Measurements from ENCODE around the gene CYP4Z1. TPM values are rescaled to one million over a fixed set of nuclear protein-coding genes. Genes with fewer than 3 reads are reported as not detected.

Gene CYP4Z1
- total RNA-seq, result not detected in 2 replicates
- polyA plus RNA-seq, result 0.03 TPM in 1 of 2 replicates, not detected in the other
- polyA plus RNA-seq (2011; cell fraction: cytosol; rRNA removed), result not detected in 2 replicates
- polyA plus RNA-seq (2011; cell fraction: nucleus; rRNA removed), result not detected in 2 replicates
- polyA plus RNA-seq (2012), result not detected in 2 replicates
- not detected in 2 replicates for polyA minus RNA-seq
- not detected for polyA minus RNA-seq (2011; cell fraction: cytosol; rRNA and poly(A)+ RNA removed)
- polyA minus RNA-seq (2011; cell fraction: nucleus; rRNA and poly(A)+ RNA removed), result not detected in 2 replicates
- percentile 5 among the genes with signal in this experiment for Bru-seq, nascent RNA
- not detected for BruChase-seq, experiment 1, labeled RNA remaining after a 6-hour chase
- BruChase-seq, experiment 2, labeled RNA remaining after a 2-hour chase, result percentile 6 among the genes with signal in this experiment
- long read RNA-seq, result 0 reads

- H3K9me3 ChIP-seq (replicated peaks; ENCODE audit: control insufficient read depth, insufficient read depth, low read length), result no peaks in the 10 kb centered on the region
- dilution Hi-C loops (cut with MboI; ENCODE audit: extremely low pct_ligation_motif_present, low sequenced_read_pairs) (no loop called here), intact Hi-C loops (cut with micrococcal nuclease) (no loop called here)
- H3K4me2 ChIP-seq (ENCODE audit: insufficient read depth, low read length), result no peak within 1 kb of the TSS
- no peaks in the 10 kb centered on the region for H4K20me1 ChIP-seq (replicated peaks; ENCODE audit: control insufficient read depth, extremely low read depth, insufficient read depth, low read length)
- H3K36me3 ChIP-seq (ENCODE audit: control insufficient read depth in 2 of 2, extremely low read depth in 1 of 2, insufficient read depth in 2 of 2, low read length in 2 of 2), result no peaks in the 10 kb centered on the region
- no peak within 1 kb of the TSS for H2AFZ ChIP-seq (ENCODE audit: low read depth, low read length)
- BruUV-seq (replicated peaks), result no TSS peak
- FAIRE-seq (no peak), DNase-seq (ENCODE audit: low read depth, low spot score) (no peak)
- H3K27me3 ChIP-seq (ENCODE audit: control insufficient read depth in 2 of 2, insufficient read depth in 2 of 2, low read length in 2 of 2), result no peaks in the 10 kb centered on the region
- no peaks in the 10 kb centered on the region for H3K79me2 ChIP-seq (ENCODE audit: control insufficient read depth, insufficient read depth, low read length)
- no peaks in the 10 kb centered on the region for H3K4me1 ChIP-seq (ENCODE audit: control insufficient read depth, extremely low read depth, insufficient read depth, low read length)
- no peak within 1 kb of the TSS for H3K4me3 ChIP-seq (replicated peaks in 1 of 3; ENCODE audit: insufficient read depth in 1 of 3, low read depth in 1 of 3, low read length in 3 of 3)
- H3K9me1 ChIP-seq (replicated peaks; ENCODE audit: control insufficient read depth, extremely low read depth, insufficient read depth, low read length), result no peaks in the 10 kb centered on the region
- H3K27ac ChIP-seq (ENCODE audit: insufficient read depth, low read depth, low read length), result no peak within 1 kb of the TSS
- H3K9ac ChIP-seq (replicated peaks; ENCODE audit: extremely low read depth, insufficient read depth, low read length), result no peak within 1 kb of the TSS
- ChIA-PET CTCF (no interaction called here), POLR2A (no interaction called here)
- no peak for TF ChIP-seq MAX (IDR thresholded peaks at IDR 0.05; ENCODE audit: insufficient read depth, insufficient read length)
- no peak for TF ChIP-seq POLR2AphosphoS5 (IDR thresholded peaks at IDR 0.05; ENCODE audit: insufficient read depth, low read depth, low read length)
- TF ChIP-seq POLR2A (IDR thresholded peaks at IDR 0.05; ENCODE audit: low read depth, low read length), result no peak
- no peak for TF ChIP-seq EZH2 (IDR thresholded peaks at IDR 0.05; ENCODE audit: borderline replicate concordance, low read depth, low read length, severe bottlenecking)
- TF ChIP-seq, protein P1, sequence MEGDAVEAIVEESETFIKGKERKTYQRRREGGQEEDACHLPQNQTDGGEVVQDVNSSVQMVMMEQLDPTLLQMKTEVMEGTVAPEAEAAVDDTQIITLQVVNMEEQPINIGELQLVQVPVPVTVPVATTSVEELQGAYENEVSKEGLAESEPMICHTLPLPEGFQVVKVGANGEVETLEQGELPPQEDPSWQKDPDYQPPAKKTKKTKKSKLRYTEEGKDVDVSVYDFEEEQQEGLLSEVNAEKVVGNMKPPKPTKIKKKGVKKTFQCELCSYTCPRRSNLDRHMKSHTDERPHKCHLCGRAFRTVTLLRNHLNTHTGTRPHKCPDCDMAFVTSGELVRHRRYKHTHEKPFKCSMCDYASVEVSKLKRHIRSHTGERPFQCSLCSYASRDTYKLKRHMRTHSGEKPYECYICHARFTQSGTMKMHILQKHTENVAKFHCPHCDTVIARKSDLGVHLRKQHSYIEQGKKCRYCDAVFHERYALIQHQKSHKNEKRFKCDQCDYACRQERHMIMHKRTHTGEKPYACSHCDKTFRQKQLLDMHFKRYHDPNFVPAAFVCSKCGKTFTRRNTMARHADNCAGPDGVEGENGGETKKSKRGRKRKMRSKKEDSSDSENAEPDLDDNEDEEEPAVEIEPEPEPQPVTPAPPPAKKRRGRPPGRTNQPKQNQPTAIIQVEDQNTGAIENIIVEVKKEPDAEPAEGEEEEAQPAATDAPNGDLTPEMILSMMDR (IDR thresholded peaks at IDR 0.05; ENCODE audit: extremely low read depth in 1 of 2, insufficient read depth in 1 of 2, low read depth in 1 of 2, low read length in 2 of 2), result no peak
- no peak for TF ChIP-seq FOS (IDR thresholded peaks at IDR 0.05; ENCODE audit: borderline replicate concordance, insufficient read depth, low read length)
- TF ChIP-seq JUN (IDR thresholded peaks at IDR 0.05; ENCODE audit: borderline replicate concordance, insufficient read depth, insufficient read length, low read depth), result no peak
- no peak for TF ChIP-seq MYC (IDR thresholded peaks at IDR 0.05; ENCODE audit: low read depth, low read length)
Observed at GRCh38 chr1:47067097-47067594, at the start of gene CYP4Z1. Gene CYP4Z1, plus strand, starts transcription at chr1:47067231. Its CDS starts 260 bp downstream, at chr1:47067491.
